Measurements from ENCODE around the gene BICDL2. TPM values are rescaled to one million over a fixed set of nuclear protein-coding genes. Genes with fewer than 3 reads are reported as not detected.

BICDL2 gene
- total and polyA plus RNA-seq, 2 of the 8 experiments (the other 6 are each of a cell fraction or from before 2014, with no cell fraction given), result 7.3 to 15.9 TPM

DNA sequence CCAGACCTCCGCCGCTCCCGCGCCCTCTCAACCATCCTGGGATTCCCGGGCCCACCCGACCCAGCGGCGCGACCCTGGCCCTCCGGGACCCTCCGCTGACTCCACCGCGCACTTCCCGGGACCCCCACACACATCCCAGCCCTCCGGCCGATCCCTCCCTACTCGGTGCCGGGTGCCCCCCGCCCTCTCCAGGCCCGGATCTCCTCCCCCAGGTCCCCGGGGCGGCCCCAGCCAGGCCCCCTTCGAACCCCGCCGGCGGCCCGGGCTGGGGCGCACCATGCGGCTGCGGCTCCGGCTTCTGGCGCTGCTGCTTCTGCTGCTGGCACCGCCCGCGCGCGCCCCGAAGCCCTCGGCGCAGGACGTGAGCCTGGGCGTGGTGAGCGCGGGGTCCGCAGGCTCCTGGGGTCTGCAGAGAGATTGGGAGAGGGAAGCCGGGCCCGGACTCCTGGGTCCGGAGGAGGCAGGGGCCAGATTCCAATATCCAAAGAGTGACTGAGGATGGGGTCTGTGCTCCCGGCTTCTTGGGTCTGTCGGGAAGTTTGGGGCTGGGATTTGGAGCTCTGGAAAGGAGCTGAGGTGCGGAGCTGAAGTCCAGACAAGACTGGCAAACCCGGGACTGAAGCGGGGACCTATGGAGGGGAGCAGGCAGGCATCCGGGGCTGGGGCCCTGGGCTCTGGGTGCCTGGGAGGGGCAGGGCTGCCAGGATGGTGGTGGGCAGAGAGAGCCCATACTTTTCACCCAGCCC is 10.1 kb upstream of the BICDL2 start (continued):
- TF ChIP-seq RXRA (IDR thresholded peaks at IDR 0.05; ENCODE audit: insufficient read depth, low read depth, low read length) (no peak), TBP (IDR thresholded peaks at IDR 0.05; ENCODE audit: low read depth, low read length) (no peak), BCL11A (IDR thresholded peaks at IDR 0.05; ENCODE audit: low read depth in 2 of 2, low read length in 2 of 2) (no peak), MAFK (IDR thresholded peaks at IDR 0.05; ENCODE audit: low read depth, low read length) (no peak), KDM5A (IDR thresholded peaks at IDR 0.05; ENCODE audit: low read length) (no peak), HDAC6 (IDR thresholded peaks at IDR 0.05; ENCODE audit: low read depth, low read length) (no peak), SIN3A (conservative IDR thresholded peaks at IDR 0.05 in 1 of 2, IDR thresholded peaks at IDR 0.05 in 1 of 2; ENCODE audit: low read depth in 1 of 2, low read length in 2 of 2) (peak in 1 of 2 experiments; percentile 70; a peak in 1 of 4 replicates), ASH2L (IDR thresholded peaks at IDR 0.05; ENCODE audit: low read length) (peak; percentile 9), FOSL1 (IDR thresholded peaks at IDR 0.05; ENCODE audit: insufficient read depth, low read depth, low read length) (no peak)

All from H1 (cell line).